ENCODE measurements around the gene SPN.
"Not testable (repeated sequence)": the region's sequence is repeated elsewhere in the genome, so short reads cannot be mapped to it uniquely, and the experiment has no call there.

The SPN gene

DNA sequence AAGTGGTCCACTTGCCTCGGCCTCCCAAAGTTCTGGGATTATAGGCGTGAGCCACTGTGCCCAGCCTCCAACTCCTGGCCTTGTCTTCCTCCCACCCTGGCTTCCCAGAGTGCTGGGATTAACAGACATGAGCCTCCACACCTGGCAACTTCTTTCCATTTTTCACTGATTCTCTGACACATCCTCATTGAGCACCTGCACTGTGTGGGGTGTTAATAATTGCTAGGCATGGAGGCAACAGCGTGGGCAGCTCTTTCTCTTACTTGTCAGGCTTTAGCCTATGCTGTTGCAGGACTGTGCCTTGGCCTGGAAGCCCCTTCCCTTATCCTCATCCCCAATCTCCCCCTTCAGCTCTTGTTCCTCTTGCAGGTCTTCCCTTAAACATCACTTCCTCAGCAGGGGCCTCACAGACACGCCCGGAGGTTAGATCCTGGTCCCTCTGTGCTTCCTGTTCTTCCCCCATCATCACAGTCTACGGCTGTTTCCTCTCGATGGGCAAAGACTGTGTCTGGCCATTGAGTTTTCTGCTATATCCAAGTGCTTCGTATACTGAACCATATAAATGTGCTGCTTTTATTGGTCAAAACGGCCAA, 23.8 kb downstream of the SPN start:
- Mint-ChIP-seq H3K9me3 (no peaks in the 10 kb centered on the region), H3K36me3 (no peaks in the 10 kb centered on the region), H3K4me1 (peaks cover 19% of the 10 kb centered on the region), H3K27ac (peak overlapping the region; percentile 19), H3K4me3 (peak overlapping the region; percentile 33), H3K27me3 (no peaks in the 10 kb centered on the region)

DNA sequence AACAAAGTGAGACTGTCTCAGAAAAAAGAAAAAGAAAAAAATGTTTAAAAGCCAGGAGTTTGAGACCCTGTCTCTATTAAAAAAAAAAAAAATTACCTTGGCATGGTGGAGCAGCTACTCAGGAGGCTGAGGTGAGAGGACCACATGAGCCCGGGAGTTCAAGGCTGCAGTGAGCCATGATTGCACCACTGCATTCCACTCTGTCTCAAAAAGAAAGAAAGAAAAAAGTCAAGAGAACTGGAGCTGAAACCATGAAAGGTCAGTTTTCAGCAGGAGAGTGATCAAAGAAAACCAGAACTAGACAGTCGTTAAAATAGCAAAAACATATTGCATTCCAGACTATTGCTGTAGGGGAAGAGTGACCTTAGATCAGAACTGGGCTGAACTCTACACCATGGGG, 24.7 kb downstream of the SPN start:
- H3K27ac Mint-ChIP-seq: no peak overlapping the region

GRCh38 chr16:29688172-29688571, 25.1 kb downstream of the SPN start:
- Mint-ChIP-seq H3K4me3 (no peak overlapping the region), H3K27ac (no peak overlapping the region), H3K4me1 (peaks cover 19% of the 10 kb centered on the region), H3K27me3 (no peaks in the 10 kb centered on the region), H3K36me3 (no peaks in the 10 kb centered on the region), H3K9me3 (no peaks in the 10 kb centered on the region)

More for the DNA sequence above, 24.7 kb downstream of the SPN start:
- Mint-ChIP-seq H3K27me3 (no peaks in the 10 kb centered on the region), H3K36me3 (no peaks in the 10 kb centered on the region), H3K4me3 (no peak overlapping the region), H3K4me1 (peaks cover 19% of the 10 kb centered on the region), H3K9me3 (no peaks in the 10 kb centered on the region)

- not testable (repeated sequence) for H3K36me3 Mint-ChIP-seq, H3K4me3 Mint-ChIP-seq, H3K27ac Mint-ChIP-seq, H3K9me3 Mint-ChIP-seq, H3K27me3 Mint-ChIP-seq
- H3K4me1 Mint-ChIP-seq: peaks cover 19% of the 10 kb centered on the region
These were observed 26.7 kb downstream of the SPN start for GRCh38 chr16:29689490-29690351.

DNA sequence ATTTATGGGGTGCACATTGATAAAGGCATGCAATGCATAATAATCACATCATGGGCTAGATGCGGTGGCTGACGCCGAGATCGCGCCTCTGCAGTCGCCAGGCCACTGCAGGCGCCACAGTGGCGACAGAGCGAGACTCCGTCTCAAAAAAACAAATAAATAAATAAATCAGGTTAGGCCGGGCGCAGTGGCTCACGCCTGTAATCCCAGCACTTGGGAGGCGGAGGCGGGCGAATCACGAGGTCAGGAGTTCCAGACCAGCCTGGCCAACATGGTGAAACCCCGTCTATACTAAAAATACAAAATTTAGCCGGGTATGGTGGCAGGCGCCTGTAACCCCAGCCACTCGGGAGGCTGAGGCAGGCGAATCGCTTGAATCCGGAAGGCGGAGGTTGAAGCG, 29.6 kb downstream of the SPN start:
- H3K27me3 Mint-ChIP-seq: not testable (repeated sequence)

GRCh38 chr16:29694384-29695195, 31.5 kb downstream of the SPN start:
- no peak overlapping the region for H3K27ac Mint-ChIP-seq
- H3K9me3 Mint-ChIP-seq: no peaks in the 10 kb centered on the region
- no peak overlapping the region for H3K4me3 Mint-ChIP-seq
- H3K27me3 Mint-ChIP-seq: no peaks in the 10 kb centered on the region
- H3K4me1 Mint-ChIP-seq: peaks cover 11% of the 10 kb centered on the region
- no peaks in the 10 kb centered on the region for H3K36me3 Mint-ChIP-seq

More for the DNA sequence above, 29.6 kb downstream of the SPN start:
- not testable (repeated sequence) for H3K4me1 Mint-ChIP-seq, H3K9me3 Mint-ChIP-seq, H3K36me3 Mint-ChIP-seq, H3K27ac Mint-ChIP-seq, H3K4me3 Mint-ChIP-seq

- H3K36me3 Mint-ChIP-seq, H3K4me3 Mint-ChIP-seq, H3K27ac Mint-ChIP-seq, H3K9me3 Mint-ChIP-seq, H3K27me3 Mint-ChIP-seq: not testable (repeated sequence)
- peaks cover 14% of the 10 kb centered on the region for H3K4me1 Mint-ChIP-seq
These were observed 32.6 kb downstream of the SPN start for GRCh38 chr16:29695675-29696074.

DNA sequence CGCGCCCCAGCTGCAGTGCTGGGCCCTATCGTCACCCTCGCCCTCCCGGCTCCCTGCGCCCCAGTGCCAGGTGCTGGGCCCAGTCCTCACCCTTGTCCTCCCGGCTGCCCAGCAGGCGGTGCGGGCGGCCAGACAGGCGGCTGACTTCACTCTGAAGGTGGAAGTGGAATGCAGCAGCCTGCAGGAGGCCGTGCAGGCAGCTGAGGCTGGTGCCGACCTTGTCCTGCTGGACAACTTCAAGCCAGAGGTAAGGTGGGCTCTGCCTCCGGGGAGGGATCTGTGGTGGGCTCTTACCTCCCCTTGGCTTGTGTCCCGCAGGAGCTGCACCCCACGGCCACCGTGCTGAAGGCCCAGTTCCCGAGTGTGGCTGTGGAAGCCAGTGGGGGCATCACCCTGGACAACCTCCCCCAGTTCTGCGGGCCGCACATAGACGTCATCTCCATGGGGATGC, 33.9 kb downstream of the SPN start:
- Mint-ChIP-seq H3K4me1 (peaks cover 21% of the 10 kb centered on the region), H3K36me3 (no peaks in the 10 kb centered on the region), H3K4me3 (no peak overlapping the region), H3K9me3 (no peaks in the 10 kb centered on the region), H3K27me3 (no peaks in the 10 kb centered on the region), H3K27ac (no peak overlapping the region)

DNA sequence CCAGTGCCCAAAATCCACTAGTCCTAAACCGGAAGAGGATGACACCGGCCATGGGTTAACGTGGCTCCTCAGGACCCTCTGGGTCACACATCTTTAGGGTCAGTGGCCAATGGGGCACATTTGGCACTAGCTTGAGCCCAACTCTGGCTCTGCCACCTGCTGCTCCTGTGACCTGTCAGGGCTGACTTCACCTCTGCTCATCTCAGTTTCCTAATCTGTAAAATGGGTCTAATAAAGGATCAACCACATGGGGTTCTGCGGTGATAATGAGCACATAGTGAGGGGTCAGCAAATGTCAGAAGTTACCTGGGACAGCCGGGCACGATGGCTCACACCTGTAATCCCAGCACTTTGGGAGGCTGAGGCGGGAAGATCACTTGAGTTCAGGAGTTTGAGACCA, 34.3 kb downstream of the SPN start:
- Mint-ChIP-seq H3K4me1 (peaks cover 25% of the 10 kb centered on the region), H3K27me3 (no peaks in the 10 kb centered on the region), H3K27ac (no peak overlapping the region), H3K9me3 (no peaks in the 10 kb centered on the region), H3K4me3 (no peak overlapping the region), H3K36me3 (no peaks in the 10 kb centered on the region)

GRCh38 chr16:29698042-29698441, 35.0 kb downstream of the SPN start:
- H3K27me3 Mint-ChIP-seq: no peaks in the 10 kb centered on the region
- peak overlapping the region; percentile 39 for H3K27ac Mint-ChIP-seq

DNA sequence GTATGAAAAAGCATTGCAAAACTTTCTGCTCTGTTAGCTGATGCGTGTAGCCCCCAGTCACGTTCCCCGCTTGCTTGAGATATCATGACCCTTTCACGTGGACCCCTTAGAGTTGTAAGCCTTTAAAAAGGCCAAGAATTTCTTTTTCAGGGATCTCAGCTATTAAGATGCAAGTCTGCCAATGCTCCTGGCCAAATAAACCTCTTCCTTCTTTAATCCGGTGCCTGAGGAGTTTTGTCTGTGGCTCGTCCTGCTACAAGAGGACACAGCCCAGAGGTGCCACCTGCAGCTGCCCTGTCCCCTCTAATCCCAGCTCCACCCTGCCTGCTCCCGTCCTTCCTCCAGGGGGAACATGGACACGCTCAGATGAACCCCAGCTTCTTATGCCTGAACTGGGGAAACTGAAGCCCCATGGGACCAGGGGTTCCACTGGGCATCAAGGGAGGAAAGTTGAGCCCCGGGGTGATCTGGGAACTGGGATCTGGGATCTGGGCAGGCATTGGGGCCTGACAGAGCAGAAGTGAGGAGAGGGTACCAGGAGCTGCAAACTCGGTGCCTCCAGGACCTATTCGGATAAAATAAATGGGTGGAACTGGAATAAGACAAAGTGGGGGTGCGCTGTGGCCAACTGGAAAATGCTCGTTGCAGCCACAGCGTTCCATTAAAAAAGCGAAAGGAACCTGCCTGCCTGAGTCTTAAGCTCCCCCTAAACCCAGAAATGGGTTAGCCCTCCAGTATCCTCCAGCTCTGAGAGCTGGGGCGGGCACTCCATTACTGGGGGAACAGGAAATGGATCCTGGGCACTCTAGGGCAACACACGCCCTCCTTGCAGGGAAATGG, 35.7 kb downstream of the SPN start:
- no peak overlapping the region for H3K4me3 Mint-ChIP-seq
- peaks cover 36% of the 10 kb centered on the region for H3K4me1 Mint-ChIP-seq
- no peaks in the 10 kb centered on the region for H3K9me3 Mint-ChIP-seq
- no peaks in the 10 kb centered on the region for H3K27me3 Mint-ChIP-seq
- no peak overlapping the region for H3K27ac Mint-ChIP-seq
- H3K36me3 Mint-ChIP-seq: no peaks in the 10 kb centered on the region

More at GRCh38 chr16:29698042-29698441, 35.0 kb downstream of the SPN start:
- Mint-ChIP-seq H3K4me3 (no peak overlapping the region), H3K4me1 (peaks cover 32% of the 10 kb centered on the region), H3K36me3 (no peaks in the 10 kb centered on the region), H3K9me3 (no peaks in the 10 kb centered on the region)

DNA sequence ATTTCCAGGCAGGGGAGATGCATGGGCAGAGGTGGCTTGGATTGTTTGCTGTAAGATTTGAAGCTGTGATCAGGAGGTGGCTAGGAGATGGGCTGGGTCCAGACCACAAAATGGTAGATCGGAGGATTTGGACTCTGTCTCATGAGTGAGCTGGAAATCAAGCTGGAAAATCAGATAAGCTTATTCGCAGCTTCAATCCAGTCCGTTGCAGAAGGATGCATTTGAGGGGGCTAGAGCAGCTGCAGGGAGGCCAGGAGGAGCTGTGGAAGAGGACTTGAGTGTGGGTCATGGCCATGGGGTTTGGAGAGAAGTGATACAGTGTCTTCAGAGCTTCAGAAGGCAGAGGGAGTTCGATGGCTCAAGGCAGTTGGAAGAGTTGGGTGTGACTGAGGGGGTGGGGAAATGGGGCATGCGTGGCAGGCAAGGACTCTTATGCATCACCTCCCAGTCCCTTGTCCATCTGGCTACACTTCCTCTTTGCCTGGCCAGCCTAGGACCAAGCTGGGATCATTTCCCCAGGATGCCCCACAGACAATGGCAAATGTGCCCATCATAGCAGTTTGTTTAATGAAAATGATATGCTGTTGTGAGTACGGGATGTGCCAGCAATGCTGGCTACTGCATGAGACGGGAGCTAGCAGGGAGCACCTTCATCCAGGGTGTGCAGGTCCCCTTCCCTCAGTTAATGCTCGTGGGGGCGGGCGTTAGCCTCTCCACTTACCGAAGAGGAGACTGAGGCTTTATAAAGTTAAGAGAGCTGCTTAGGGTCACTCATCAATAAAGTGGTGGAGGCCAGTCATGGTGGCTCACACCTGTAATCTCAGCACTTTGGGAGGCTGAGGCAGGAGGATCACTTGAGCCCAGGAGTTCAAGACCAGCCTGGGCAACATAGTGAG, 36.5 kb downstream of the SPN start:
- Mint-ChIP-seq H3K36me3 (no peaks in the 10 kb centered on the region), H3K27ac (no peak overlapping the region), H3K4me1 (peaks cover 36% of the 10 kb centered on the region), H3K4me3 (no peak overlapping the region), H3K27me3 (no peaks in the 10 kb centered on the region), H3K9me3 (no peaks in the 10 kb centered on the region)

- peaks cover 36% of the 10 kb centered on the region for H3K4me1 Mint-ChIP-seq
- peak overlapping the region; percentile 68 for H3K4me3 Mint-ChIP-seq
- H3K27me3 Mint-ChIP-seq: no peaks in the 10 kb centered on the region
- H3K27ac Mint-ChIP-seq: peak overlapping the region; percentile 73
- no peaks in the 10 kb centered on the region for H3K36me3 Mint-ChIP-seq
- no peaks in the 10 kb centered on the region for H3K9me3 Mint-ChIP-seq
These were observed 37.4 kb downstream of the SPN start for GRCh38 chr16:29700253-29700987.

GRCh38 chr16:29701214-29701555, 38.1 kb downstream of the SPN start:
- Mint-ChIP-seq H3K36me3 (no peaks in the 10 kb centered on the region), H3K4me1 (peaks cover 36% of the 10 kb centered on the region), H3K27ac (peak overlapping the region; percentile 8), H3K4me3 (peak overlapping the region; percentile 33), H3K9me3 (no peaks in the 10 kb centered on the region), H3K27me3 (no peaks in the 10 kb centered on the region)

Data from activated naive CD4-positive, alpha-beta T cell treated with anti-CD3 and anti-CD28 coated beads, Interleukin-2, amount 50 U/mL, for 24 hours (primary cell).